Fibroblast of skin of right quadriceps (primary cell): ENCODE data around the gene MAGEF1.

Experiments used
- DNase-seq: peaks from one replicate; pipeline ENCODE4 v3.0.0-alpha.2; 2013

The MAGEF1 gene

DNA sequence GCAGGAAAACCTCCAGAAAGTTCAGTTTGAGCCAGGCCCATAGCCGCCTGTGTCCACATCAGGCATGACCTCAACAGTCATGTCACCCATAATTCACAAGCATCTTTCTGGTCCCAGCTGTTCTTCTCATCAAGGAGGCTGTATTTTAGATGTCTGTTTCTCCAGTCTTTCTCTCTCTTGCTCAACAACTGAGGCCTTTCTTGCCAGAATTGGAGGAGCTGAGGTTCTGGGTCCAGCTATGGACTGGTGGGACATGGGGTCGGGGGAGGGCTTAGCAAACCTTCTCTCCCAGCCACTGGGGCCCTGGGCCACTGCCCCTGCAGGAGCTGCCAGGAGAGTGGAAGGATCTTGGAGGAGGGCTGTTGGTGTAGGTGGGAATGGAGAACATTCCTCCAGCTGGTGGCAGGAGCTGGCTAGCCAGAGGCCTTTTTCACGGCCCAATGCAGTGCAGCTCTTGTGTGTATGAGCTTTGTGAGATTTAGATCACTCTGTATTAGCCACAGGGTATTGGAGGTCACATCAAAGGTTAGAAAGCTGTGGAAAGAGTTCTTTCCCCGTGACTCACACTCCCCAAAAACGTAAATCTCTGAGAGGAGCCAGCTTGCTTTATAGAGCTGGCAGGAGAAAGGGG lies 23.5 kb downstream of the MAGEF1 start:
- peak; percentile 86 for DNase-seq

- DNase-seq: no peak
These were observed 24.4 kb downstream of the MAGEF1 start for GRCh38 chr3:184687363-184688015.

GRCh38 chr3:184685646-184686045 lies 26.2 kb downstream of the MAGEF1 start:
- DNase-seq: peak; percentile 35

DNA sequence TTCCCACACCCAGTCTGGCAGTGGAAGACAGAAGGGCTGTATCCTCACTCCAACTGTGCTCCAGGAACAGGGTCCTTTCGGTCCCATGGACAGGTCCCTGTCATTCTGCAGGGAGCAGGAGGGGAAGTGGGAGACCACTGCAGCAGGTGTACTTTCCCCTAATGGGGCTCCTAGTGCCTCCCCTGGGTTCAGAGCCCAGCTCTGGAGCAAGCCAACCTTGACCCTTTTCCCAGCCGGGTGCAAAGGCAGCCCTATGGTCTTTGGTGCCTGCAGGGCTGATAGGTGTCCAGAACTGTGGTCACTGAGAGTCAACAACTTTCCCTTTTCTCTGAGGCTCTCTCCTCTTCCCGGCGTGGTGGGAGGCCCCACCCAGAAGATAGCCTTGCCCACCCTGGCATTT lies 26.8 kb downstream of the MAGEF1 start:
- DNase-seq: no peak

- DNase-seq: no peak
These were observed 27.8 kb downstream of the MAGEF1 start for GRCh38 chr3:184683900-184684560.

DNA sequence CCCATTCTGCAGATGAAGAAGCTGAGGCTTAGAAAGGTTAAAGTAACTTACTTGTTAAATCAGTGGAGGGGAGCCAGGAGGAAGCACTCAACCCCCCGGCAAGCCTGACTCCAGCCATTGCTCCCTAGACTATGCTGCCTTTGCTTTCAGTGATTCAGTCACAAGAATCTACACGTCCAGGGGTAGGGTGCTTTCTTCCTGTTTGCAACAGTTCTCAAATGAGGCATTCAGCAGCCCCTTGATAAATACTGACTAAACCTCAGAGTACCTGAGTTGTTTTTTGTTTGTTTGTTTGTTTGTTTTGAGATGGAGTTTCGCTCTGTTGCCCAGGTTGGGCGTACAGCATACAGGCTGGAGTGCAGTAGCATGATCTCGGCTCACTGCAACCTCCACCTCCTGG lies 28.6 kb downstream of the MAGEF1 start:
- no peak for DNase-seq

DNA sequence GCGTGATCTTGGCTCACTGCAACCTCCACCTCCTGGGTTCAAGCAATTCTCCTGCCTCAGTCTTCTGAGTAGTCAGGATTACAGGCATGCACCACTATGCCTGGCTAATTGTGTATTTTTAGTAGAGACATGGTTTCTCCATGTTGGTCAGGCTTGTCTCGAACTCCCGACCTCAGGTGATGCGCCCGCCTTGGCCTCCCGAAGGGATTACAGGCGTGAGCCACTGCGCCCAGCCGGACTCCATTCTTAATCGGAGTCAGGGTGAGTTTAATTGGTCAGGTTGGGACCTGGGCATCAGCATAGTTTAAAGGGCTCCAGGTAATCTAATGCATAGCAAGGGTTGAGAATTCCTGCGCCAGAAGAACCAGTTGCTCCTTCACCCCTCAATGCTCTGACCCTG lies 29.2 kb downstream of the MAGEF1 start:
- DNase-seq: no peak

- no peak for DNase-seq
These were observed 31.2 kb downstream of the MAGEF1 start for GRCh38 chr3:184680385-184681345.

GRCh38 chr3:184679056-184679816 lies 32.6 kb downstream of the MAGEF1 start:
- DNase-seq: peak; percentile 43

GRCh38 chr3:184678317-184679055 lies 33.4 kb downstream of the MAGEF1 start:
- no peak for DNase-seq

DNA sequence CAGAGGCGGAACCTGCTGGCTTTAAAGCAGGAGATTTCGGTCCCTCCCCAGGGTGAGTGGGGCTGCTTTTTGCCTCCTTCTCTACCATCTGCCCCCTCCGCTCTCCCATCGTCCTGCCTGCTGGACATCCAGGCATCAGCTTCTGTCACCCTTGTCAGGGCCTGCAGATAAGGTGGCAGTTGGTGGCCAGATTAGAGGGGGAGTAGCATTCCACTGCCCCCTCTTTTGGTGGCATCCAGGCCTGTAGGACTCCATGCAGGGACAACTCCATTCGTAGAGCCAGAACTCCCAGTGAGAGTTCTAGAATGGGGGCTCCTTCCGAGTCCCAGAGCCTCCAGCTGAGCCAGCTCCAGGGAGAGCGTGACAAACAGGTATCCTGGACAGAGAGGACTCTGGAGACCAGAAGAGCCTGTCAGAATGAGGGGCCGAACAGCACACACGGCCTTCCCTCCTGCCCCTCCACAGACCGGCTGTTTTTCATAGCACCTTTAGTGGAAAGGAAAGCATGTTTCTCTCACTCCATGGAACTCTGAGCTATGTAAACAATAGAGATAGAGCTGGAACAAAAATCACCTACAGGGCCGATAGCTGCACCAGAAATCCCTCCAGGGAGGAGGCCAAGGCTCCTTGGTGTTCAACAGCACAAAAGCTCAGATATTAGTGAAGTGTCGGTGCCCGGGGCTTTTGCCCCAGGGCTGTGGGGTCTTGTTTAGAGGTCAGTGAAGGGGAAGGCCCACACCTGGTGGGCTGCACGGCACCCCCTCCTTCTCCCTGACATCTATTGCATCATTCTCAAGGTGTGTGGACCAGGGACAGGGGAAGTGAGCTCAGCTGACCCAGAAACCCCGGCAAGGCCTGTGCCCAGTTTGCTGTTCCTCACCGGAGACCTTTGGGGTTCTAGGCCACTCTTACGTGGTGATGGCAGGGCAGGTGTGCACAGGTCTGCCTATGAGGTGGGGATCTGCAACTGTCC lies 34.2 kb downstream of the MAGEF1 start:
- DNase-seq: no peak

- no peak for DNase-seq
These were observed 34.9 kb downstream of the MAGEF1 start for GRCh38 chr3:184676927-184677326.

DNA sequence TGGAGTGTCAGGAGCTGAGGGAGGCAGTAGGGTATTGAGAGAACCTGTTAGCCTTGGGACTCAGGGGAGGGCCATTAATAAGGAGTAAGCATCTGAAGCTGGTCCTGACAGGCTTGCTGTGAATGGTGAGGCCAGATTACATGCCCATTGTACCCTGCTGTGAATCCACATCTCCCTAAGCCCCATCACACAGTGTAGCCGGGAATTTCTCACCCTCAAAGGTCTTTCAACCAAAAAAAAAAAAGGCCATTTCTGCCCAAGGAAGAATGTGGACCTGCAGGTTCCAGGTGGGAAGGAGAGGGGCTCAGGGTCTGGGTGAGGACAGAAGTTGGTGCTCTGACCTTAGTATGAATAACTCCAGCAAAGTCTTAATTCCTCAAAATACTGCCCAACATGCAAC lies 37.2 kb downstream of the MAGEF1 start:
- no peak for DNase-seq

GRCh38 chr3:184672977-184673870 lies 38.6 kb downstream of the MAGEF1 start:
- no peak for DNase-seq

- DNase-seq: no peak
These were observed 39.5 kb downstream of the MAGEF1 start for GRCh38 chr3:184672335-184672734.

DNA sequence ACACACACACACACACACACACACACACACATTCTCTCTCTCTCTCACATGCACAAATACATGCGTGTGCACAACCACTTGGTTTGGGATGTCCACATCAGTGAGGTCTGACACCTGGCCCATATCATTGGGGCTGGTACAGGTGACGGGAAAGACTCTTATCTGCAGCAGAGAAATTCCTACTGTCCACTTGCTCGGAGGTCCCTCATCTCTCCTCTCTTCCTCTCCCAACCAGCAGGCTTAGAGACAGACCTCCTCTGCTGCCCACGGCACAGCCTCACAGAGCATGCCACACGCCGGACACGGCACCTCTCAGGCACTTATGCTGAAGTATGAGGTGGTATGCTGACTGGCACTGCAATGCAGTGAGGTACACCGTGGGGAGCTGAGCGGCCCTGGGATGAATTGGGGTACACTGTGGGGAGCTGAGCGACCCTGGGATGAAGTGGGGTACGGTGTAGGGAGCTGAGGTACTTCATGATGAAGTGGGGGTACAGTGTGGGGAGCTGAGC lies 41.7 kb downstream of the MAGEF1 start:
- no peak for DNase-seq

DNA sequence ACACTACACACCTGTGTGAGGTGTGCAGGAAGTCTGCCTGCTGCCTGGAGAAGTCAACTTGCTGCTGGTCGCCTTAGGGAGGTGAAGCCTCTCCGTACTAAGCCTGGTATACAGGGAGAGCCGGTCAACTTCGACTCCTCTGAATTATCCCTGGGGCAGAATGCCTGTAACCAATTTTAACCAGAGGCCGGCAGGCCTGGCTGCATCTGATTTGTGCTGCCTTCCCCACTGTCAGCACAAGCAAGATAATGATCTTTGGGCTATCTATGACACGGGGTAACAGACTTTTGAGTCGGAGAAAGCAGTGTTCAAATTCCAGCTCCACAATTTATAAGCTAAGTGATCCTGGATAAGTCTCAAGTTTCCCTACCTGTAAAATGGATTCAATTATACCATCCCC lies 42.3 kb downstream of the MAGEF1 start:
- DNase-seq: no peak

- DNase-seq: no peak
These were observed 45.4 kb downstream of the MAGEF1 start for GRCh38 chr3:184666442-184666841.

DNA sequence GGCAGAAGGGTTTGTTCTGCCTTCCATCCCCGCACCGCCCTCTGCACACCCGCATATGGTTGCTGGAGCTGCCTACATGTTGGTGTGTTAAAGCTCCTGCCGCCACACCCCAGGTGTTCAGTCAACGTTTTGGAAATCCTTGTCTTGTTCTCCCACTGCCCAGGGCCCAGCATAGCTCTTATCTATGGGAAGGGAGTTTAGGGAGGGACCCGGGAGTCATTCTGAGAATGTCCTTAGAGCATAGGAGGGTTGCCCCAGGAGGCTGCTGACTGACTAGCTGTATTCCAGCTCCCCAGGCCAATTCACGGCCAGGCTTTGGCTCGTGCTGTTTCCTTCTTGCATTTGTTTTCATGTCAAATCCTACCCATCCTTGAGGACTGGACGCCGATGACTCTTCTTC lies 46.8 kb downstream of the MAGEF1 start:
- DNase-seq: no peak
